Esophagus squamous epithelium (tissue), 5 donors: ENCODE results near the gene NUDT21. TPM values are rescaled to one million over a fixed set of nuclear protein-coding genes. Genes with fewer than 3 reads are reported as not detected.

Experiments used
- DNase-seq: peaks from one replicate; lab custom pipeline; 2025; lab: John Stamatoyannopoulos, UW
- H3K27ac ChIP-seq, 4 donors: fragments of 200-600 bp; sonication (generic); one replicate each; pipeline ENCODE4 v1.5.1; 2016 to 2019; ENCODE audit warnings: mild to moderate bottlenecking in 1 of 4
- H3K27me3 ChIP-seq, 4 donors: fragments of 200-600 bp; sonication (generic); 1 replicate in 3 of 4; 2 replicates in 1 of 4; pipeline versions ENCODE4 v1.5.1 to v1.6.0; 2017 to 2021; ENCODE audit warnings: antibody characterized with exemption in 1 of 4
- H3K36me3 ChIP-seq, 3 donors: fragments of 200-600 bp; sonication (generic); one replicate each; pipeline ENCODE4 v1.5.1; 2016 to 2019
- H3K4me1 ChIP-seq, 3 donors: fragments of 200-600 bp; sonication (generic); one replicate each; pipeline ENCODE4 v1.5.1; 2017 to 2019
- H3K4me3 ChIP-seq, 4 donors: fragments of 200-600 bp; sonication (generic); 1 replicate in 3 of 4; 2 replicates in 1 of 4; pipeline ENCODE4 v1.5.1; 2016 to 2019; ENCODE audit warnings: mild to moderate bottlenecking in 2 of 4, moderate library complexity in 1 of 4
- H3K9me3 ChIP-seq, 3 donors: fragments of 200-600 bp; sonication (generic); one replicate each; pipeline ENCODE4 v1.5.1; 2016 to 2019
- CTCF ChIP-seq, 6 experiments: fragments of 450-650 bp in 4 of 6; fragments of 200-600 bp in 2 of 6; sonication (generic) in 2 of 6; IDR thresholded peaks; one replicate each; pipeline ENCODE4 v1.5.1; 2016 to 2019; ENCODE audit warnings: antibody characterized with exemption in 6 of 6, mild to moderate bottlenecking in 4 of 6, moderate library complexity in 4 of 6
- POLR2A ChIP-seq, 4 donors: fragments of 450-650 bp; IDR thresholded peaks; one replicate each; pipeline ENCODE4 v1.6.1; 2017; ENCODE audit warnings: antibody characterized with exemption in 4 of 4, mild to moderate bottlenecking in 4 of 4, moderate library complexity in 3 of 4
- WGBS, 2 donors: methylation state at CpG; one replicate each; pipeline ENCODE4 v1.1.5; 2018; 5-methylcytosine and 5-hydroxymethylcytosine counted together
- intact Hi-C: fragments of 100-400 bp; cut with DNase I; formaldehyde crosslinking; loops from one replicate; pipeline ENCODE4 v1.15.0; 2022
- total RNA-seq, 4 donors: library from RNA; depleted of rRNA; stranded (reverse); fragments of >200 nt; gene quantifications; one replicate each; pipeline ENCODE4 v1.1.0, GENCODE V29; 2016
- donor health status: DM: yes; HTN: yes; CAD: no.

Gene NUDT21
- total RNA-seq, 4 donors from 2014 or later = 39.4 to 55.5 (median 48.2) TPM

GRCh38 chr16:56419740-56420548 lies 31.2 kb downstream of the NUDT21 start:
- Histone ChIP-seq H3K9me3 (no peaks in the 10 kb centered on the region), H3K4me3 (no peak overlapping the region), H3K27me3 (no peaks in the 10 kb centered on the region), H3K27ac (peak overlapping the region in 3 of 4 donors; percentile 36 to 73 (median 60)), H3K4me1 (peaks cover 14 to 78% (median 30%) of the 10 kb centered on the region in 3 donors), H3K36me3 (no peaks in the 10 kb centered on the region)
- no peak for DNase-seq
- intact Hi-C loops = no loop called here
- WGBS, 2 donors = 75 to 86% methylated on average over 8 of the region's 8 CpGs
- no peak for TF ChIP-seq POLR2A (IDR thresholded peaks at IDR 0.05)
- no peak for TF ChIP-seq CTCF (IDR thresholded peaks at IDR 0.05)

GRCh38 chr16:56417138-56417537 lies 34.0 kb downstream of the NUDT21 start:
- TF ChIP-seq POLR2A (IDR thresholded peaks at IDR 0.05) (no peak), CTCF (IDR thresholded peaks at IDR 0.05) (no peak)
- intact Hi-C loops = no loop called here
- H3K36me3 ChIP-seq = peaks cover 0 to 17% (median 0%) of the 10 kb centered on the region in 3 donors
- no peak for DNase-seq
- H3K4me1 ChIP-seq = peaks cover 7 to 62% (median 15%) of the 10 kb centered on the region in 3 donors
- WGBS, 2 donors = 91 to 92% methylated on average over 4 of the region's 4 CpGs
- no peak overlapping the region for H3K4me3 ChIP-seq
- H3K27ac ChIP-seq = no peak overlapping the region
- H3K9me3 ChIP-seq = no peaks in the 10 kb centered on the region
- H3K27me3 ChIP-seq = no peaks in the 10 kb centered on the region

GRCh38 chr16:56415875-56416274 lies 35.3 kb downstream of the NUDT21 start:
- Histone ChIP-seq H3K27ac (no peak overlapping the region), H3K4me3 (no peak overlapping the region), H3K27me3 (no peaks in the 10 kb centered on the region), H3K4me1 (peaks cover 3 to 50% (median 10%) of the 10 kb centered on the region in 3 donors), H3K36me3 (peaks cover 0 to 29% (median 0%) of the 10 kb centered on the region in 3 donors), H3K9me3 (no peaks in the 10 kb centered on the region)
- intact Hi-C loops = no loop called here
- 65 to 91% methylated on average over 4 of the region's 4 CpGs for WGBS, 2 donors
- DNase-seq = no peak
- TF ChIP-seq CTCF (IDR thresholded peaks at IDR 0.05) (no peak), POLR2A (IDR thresholded peaks at IDR 0.05) (no peak)

GRCh38 chr16:56414366-56414765 lies 36.8 kb downstream of the NUDT21 start:
- 86 to 90% methylated on average over 5 of the region's 5 CpGs for WGBS, 2 donors
- peaks cover under 1 to 37% (median 3%) of the 10 kb centered on the region in 3 donors for H3K4me1 ChIP-seq
- intact Hi-C loops = no loop called here
- peaks cover 0 to 42% (median 0%) of the 10 kb centered on the region in 3 donors for H3K36me3 ChIP-seq
- DNase-seq = no peak
- H3K9me3 ChIP-seq = no peaks in the 10 kb centered on the region
- no peak overlapping the region for H3K4me3 ChIP-seq
- H3K27ac ChIP-seq = no peak overlapping the region
- TF ChIP-seq POLR2A (IDR thresholded peaks at IDR 0.05) = no peak
- TF ChIP-seq CTCF (IDR thresholded peaks at IDR 0.05) = no peak
- no peaks in the 10 kb centered on the region for H3K27me3 ChIP-seq

GRCh38 chr16:56413381-56413780 lies 37.8 kb downstream of the NUDT21 start:
- H3K36me3 ChIP-seq = peaks cover 0 to 52% (median 0%) of the 10 kb centered on the region in 3 donors
- no peak overlapping the region for H3K27ac ChIP-seq
- no peak for DNase-seq
- H3K27me3 ChIP-seq = no peaks in the 10 kb centered on the region
- H3K4me3 ChIP-seq = no peak overlapping the region
- WGBS, 2 donors = 68 to 85% methylated on average over 5 of the region's 5 CpGs
- H3K4me1 ChIP-seq = peaks cover 0 to 37% (median 0%) of the 10 kb centered on the region in 3 donors
- intact Hi-C loops = no loop called here
- H3K9me3 ChIP-seq = no peaks in the 10 kb centered on the region
- no peak for TF ChIP-seq POLR2A (IDR thresholded peaks at IDR 0.05)
